Lower leg skin (tissue), 3 donors: ENCODE data around the gene TAF6L.

Experiments
- CTCF ChIP-seq, 3 donors: fragments of 450-650 bp; IDR thresholded peaks; one replicate each; pipeline ENCODE4 v1.5.1; 2016; ENCODE audit warnings: antibody characterized with exemption in 3 of 3, mild to moderate bottlenecking in 3 of 3, moderate library complexity in 2 of 3
- POLR2A ChIP-seq, 2 donors: fragments of 450-650 bp; IDR thresholded peaks; one replicate each; pipeline ENCODE4 v1.6.1; 2016 to 2017; ENCODE audit warnings: antibody characterized with exemption in 2 of 2, mild to moderate bottlenecking in 1 of 2, moderate library complexity in 1 of 2

- no peak for TF ChIP-seq CTCF (IDR thresholded peaks at IDR 0.05)
- no peak for TF ChIP-seq POLR2A (IDR thresholded peaks at IDR 0.05)
Measured at GRCh38 chr11:62726156-62726914, 44.9 kb upstream of the TAF6L start.
